HG03039 (cell line): ENCODE measurements around the gene IPO9.
"Not testable (repeated sequence)": the region's sequence is repeated elsewhere in the genome, so short reads cannot be mapped to it uniquely, and the experiment has no call there.

Experiments
- ATAC-seq: cut with Tn5 transposase; IDR thresholded peaks from one replicate; pipeline ENCODE4 v1.9.1; 2021; ENCODE audit warnings: mild to moderate bottlenecking, moderate library complexity; ENCODE audit not compliant: unreplicated experiment

IPO9 gene

GRCh38 chr1:201845331-201846083, 16.6 kb downstream of the IPO9 start:
- ATAC-seq = no peak

GRCh38 chr1:201847150-201847549, 18.2 kb downstream of the IPO9 start:
- ATAC-seq = no peak

GRCh38 chr1:201848230-201848629, 19.3 kb downstream of the IPO9 start:
- ATAC-seq = no peak

- no peak for ATAC-seq
Observed at GRCh38 chr1:201849372-201850052, 20.6 kb downstream of the IPO9 start.

- no peak for ATAC-seq
Observed at GRCh38 chr1:201850053-201850397, 21.1 kb downstream of the IPO9 start.

- no peak for ATAC-seq
Observed at GRCh38 chr1:201851949-201852348, 23.0 kb downstream of the IPO9 start.

- not testable (repeated sequence) for ATAC-seq
Observed at GRCh38 chr1:201856722-201857121, 27.8 kb downstream of the IPO9 start.

- no peak for ATAC-seq
Observed at GRCh38 chr1:201859424-201859823, 30.5 kb downstream of the IPO9 start.

- ATAC-seq = no peak
Observed at GRCh38 chr1:201861448-201861847, 32.5 kb downstream of the IPO9 start.

- ATAC-seq = no peak
Observed at GRCh38 chr1:201870397-201870796, 41.4 kb downstream of the IPO9 start.

- ATAC-seq = no peak
Observed at GRCh38 chr1:201874672-201875071, 45.7 kb downstream of the IPO9 start.

GRCh38 chr1:201876148-201876818, 47.3 kb downstream of the IPO9 start:
- ATAC-seq = no peak

- ATAC-seq = no peak
Observed at GRCh38 chr1:201877877-201878401, 49.0 kb downstream of the IPO9 start.

GRCh38 chr1:201880928-201881571, 52.1 kb downstream of the IPO9 start:
- ATAC-seq = no peak

GRCh38 chr1:201881617-201882016, 52.7 kb downstream of the IPO9 start:
- ATAC-seq = no peak

- ATAC-seq = no peak
Observed at GRCh38 chr1:201882665-201883132, 53.7 kb downstream of the IPO9 start.

- no peak for ATAC-seq
Observed at GRCh38 chr1:201883266-201883665, 54.3 kb downstream of the IPO9 start.

- ATAC-seq = no peak
Observed at GRCh38 chr1:201883786-201884185, 54.8 kb downstream of the IPO9 start.

GRCh38 chr1:201884425-201884824, 55.5 kb downstream of the IPO9 start:
- no peak for ATAC-seq

GRCh38 chr1:201885531-201886075, 56.6 kb downstream of the IPO9 start:
- ATAC-seq = no peak
